ENCODE data around the gene ADI1.

ADI1 gene

DNA sequence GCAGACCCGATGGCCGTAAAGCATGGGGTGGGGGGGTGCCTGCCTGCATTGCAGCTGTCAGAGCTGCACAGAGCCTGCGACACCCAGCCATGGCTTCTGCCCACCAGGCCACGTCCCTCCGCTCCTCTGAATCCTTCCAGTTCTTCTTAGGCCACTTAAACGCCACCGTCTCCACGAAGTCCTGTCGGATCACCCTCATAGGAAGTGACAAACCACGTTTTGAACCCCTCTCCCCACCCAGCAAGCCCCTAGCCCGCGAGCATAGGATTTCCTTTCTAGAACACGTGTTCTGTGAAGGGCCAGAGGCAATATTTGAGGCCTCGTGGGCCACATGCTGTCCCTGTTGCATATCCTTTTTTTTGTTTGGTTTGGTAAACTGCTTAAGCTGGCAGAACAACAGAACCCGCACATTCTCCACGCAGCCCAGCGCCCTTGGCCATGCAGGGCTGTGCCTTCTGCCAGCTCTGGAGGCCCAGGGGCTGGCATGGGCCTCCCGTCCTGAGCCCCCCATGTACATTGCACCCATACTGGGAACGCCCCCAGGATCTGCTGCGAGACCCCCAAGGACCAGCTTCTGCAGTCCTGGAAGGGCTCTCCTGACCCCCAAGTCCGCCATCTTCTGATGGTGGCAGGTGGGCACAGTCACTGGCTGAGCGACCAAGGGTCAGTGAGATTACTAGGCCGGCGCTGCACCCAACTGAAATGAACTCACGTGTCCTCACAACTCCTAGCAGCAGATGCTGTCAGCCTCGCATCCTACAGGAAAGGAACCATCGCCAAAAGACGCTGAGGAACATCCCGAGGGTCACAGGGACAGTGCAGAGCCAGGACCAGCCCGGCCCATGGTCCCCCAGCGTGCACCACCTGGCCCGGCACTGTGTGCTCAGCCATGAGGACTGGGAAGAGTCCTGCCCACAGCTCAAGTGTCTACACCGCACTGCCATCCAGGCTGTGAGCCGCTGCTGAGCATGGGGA, 35.1 kb downstream of the ADI1 start:
- TF ChIP-seq, protein P1, sequence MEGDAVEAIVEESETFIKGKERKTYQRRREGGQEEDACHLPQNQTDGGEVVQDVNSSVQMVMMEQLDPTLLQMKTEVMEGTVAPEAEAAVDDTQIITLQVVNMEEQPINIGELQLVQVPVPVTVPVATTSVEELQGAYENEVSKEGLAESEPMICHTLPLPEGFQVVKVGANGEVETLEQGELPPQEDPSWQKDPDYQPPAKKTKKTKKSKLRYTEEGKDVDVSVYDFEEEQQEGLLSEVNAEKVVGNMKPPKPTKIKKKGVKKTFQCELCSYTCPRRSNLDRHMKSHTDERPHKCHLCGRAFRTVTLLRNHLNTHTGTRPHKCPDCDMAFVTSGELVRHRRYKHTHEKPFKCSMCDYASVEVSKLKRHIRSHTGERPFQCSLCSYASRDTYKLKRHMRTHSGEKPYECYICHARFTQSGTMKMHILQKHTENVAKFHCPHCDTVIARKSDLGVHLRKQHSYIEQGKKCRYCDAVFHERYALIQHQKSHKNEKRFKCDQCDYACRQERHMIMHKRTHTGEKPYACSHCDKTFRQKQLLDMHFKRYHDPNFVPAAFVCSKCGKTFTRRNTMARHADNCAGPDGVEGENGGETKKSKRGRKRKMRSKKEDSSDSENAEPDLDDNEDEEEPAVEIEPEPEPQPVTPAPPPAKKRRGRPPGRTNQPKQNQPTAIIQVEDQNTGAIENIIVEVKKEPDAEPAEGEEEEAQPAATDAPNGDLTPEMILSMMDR (IDR thresholded peaks at IDR 0.05), result no peak
- DNase-seq (ENCODE audit: low spot score), result no peak
- H3K4me3 ChIP-seq, result no peak overlapping the region
- no peak overlapping the region for H3K27ac ChIP-seq

DNA sequence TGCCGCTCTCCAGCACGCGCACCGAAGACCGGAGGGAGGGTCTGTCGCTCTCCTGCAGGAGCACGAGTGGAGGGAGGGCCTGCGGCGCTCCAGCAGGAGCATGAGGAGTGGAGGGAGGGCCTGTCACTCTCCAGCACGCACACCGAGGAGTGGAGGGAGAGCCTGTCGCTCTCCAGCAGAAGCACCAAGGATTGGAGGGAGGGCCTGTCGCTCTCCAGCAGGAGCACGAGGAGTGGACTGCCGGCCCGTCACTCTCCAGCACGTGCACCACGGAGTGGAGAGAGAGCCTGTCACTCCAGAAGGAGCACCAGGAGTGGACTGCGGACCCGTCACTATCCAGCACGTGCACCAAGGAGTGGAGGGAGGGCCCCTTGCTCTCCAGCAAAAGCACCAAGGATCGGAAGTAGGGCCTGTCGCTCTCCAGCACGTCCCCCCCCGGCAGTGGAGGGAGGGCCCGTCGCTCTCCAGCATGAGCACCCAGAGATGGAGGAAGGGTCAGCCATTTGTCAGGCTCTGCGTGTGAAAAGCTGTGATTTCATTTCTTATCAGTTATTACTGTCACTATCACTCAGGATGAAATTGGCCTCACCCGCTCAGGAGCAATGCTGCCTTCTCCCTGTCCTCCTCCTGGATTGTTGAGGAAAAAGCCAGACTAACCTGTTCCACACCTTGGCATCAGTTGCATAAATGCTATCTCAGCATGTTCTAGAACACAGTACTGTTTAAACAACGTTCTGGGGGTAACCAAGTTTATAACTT, 35.9 kb downstream of the ADI1 start:
- no peak overlapping the region for H3K27ac ChIP-seq
- TF ChIP-seq, protein P1 (IDR thresholded peaks at IDR 0.05), result no peak
- no peak for DNase-seq (ENCODE audit: low spot score)
- H3K4me3 ChIP-seq, result no peak overlapping the region

DNA sequence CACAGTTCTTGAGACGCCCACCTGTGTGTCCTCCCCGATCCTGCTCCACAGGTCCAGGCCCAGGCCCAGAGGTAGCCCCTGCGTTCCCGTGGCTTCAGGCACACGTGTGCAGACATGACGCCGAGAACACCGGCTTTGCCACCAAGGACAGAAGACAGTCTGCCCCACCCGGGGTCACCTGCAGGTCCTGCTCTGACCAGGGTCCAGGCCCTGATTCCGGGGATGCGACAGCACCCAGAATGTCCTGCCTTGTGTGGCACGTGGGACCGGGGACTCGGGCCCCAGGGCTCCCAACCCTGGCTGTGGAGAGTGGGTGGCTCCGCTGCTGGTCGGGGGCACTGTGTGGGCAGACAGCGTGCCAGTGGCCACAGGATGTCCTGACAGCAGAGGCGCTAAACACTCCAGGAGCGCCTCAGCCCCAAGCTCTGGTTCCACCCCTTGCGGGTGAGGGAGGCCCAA, 36.9 kb downstream of the ADI1 start:
- H3K27ac ChIP-seq, result no peak overlapping the region

DNA sequence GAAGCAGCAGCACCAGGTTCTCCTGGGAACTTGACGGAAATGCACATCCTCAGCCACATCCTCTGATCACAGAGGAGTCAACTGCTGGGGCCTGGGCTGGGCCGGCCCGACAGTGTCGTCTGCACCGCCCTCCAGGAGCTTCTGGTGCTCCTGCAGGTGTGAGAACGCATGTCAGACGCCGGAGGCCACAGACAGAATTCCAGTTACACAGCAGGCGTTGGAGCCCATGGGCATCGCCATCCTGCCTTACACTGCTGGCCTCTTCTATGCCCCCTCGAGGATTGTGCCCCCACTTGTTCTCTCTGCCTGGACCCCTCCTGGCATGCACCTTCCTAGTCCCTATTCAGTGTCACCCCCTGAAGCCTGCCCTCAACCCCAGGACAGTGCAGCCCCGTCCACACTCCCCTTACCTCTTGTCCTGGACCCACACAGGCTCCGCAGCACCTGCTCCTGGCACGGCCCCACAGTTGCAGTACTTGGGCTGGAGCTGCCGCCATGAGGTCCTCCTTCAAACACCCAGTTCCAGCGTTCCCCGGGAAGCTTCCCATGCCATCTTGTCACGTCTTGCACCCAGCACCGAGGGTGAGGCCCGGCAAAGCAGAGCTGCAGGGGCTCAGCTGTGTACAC, 37.5 kb downstream of the ADI1 start:
- no peak for DNase-seq (ENCODE audit: low spot score)
- TF ChIP-seq, protein P1 (IDR thresholded peaks at IDR 0.05), result no peak
- Histone ChIP-seq H3K4me3 (no peak overlapping the region), H3K27ac (no peak overlapping the region)

More for the DNA sequence above, 36.9 kb downstream of the ADI1 start:
- no peak for DNase-seq (ENCODE audit: low spot score)
- H3K4me3 ChIP-seq, result no peak overlapping the region
- TF ChIP-seq, protein P1 (IDR thresholded peaks at IDR 0.05), result no peak

DNA sequence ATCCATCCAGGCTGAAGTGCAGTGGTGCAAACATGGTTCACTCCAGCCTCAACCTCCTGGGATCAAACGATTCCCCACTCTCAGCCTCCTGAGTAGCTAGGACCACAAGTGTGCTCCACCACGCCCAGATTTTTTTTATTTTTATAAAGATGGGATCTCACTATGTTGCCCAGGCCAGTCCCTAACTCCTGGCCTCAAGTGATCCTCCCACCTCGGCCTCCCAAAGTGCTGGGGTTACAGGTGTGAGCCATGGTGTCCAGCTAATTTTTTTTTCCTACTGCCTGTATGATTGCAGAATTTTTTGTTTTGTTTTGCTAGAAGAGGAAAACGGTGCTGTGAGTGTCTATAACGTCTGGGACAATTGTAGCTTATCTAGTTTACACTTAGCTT, 38.3 kb downstream of the ADI1 start:
- TF ChIP-seq, protein P1 (IDR thresholded peaks at IDR 0.05), result no peak
- no peak overlapping the region for H3K4me3 ChIP-seq
- DNase-seq (ENCODE audit: low spot score), result no peak
- H3K27ac ChIP-seq, result no peak overlapping the region

DNA sequence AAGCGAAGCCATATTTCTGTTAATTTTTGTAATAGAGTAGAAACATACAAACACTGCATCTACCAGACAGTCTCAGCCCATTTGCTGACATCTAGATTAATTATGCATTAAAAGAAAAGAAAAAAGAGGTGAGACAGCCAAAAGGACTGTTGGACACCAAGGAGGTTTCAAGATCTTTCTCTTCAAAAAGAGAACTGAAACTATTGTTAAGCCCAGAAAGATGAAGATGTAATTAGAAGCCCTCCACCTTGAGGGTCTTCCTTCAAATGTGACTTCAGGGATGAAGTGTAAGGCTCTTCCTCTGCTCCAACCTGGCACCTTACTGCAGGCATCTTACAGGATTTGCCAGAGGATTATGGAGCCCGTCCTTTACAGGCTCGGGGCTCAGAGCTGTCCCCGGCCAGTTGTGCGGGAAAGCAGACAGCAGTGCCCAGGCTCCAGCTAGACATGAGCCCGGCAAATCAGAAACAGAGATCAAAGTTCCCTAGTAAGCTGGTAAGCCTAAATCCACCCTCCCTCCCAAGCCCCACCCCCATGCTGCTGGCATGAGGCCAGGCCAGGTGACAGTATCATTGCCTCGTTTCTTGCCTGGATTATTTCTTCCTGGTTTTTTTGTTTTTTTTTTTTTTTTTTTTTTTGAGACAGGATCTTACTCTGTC, 38.9 kb downstream of the ADI1 start:
- no peak for DNase-seq (ENCODE audit: low spot score)
- H3K27ac ChIP-seq, result no peak overlapping the region
- TF ChIP-seq, protein P1 (IDR thresholded peaks at IDR 0.05), result no peak
- no peak overlapping the region for H3K4me3 ChIP-seq

All from coronary artery (tissue), 2 donors.